Measurements from ENCODE around the gene REEP1. TPM values are rescaled to one million over a fixed set of nuclear protein-coding genes. Genes with fewer than 3 reads are reported as not detected.

REEP1 gene
- polyA plus RNA-seq, 1 donor from 2014 or later, result not detected

DNA sequence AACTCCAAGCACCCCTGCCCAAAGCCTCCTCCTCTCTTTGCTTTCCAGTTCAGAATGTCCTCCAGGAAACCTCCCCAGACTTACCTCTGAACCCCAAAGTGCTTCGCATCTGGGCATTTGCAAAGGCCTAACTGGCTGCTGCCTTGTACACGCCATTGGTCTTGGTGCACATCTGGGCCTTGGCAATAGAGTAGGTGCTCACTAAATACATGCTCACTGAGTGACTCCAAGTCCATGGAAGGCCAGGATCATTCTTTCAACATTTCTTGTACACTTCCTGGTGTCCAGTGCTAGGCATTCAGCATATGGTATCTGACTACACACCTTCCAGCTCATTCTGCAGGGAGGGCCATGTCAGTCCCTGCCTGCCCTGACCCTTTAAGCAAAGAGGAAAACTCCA is 109.7 kb downstream of the REEP1 start:
- H3K9me3 Mint-ChIP-seq, result no peaks in the 10 kb centered on the region
- peak overlapping the region in 1 of 3 donors; percentile 21 for H3K27ac Mint-ChIP-seq
- peaks cover 18 to 33% (median 29%) of the 10 kb centered on the region in 3 donors for H3K4me1 Mint-ChIP-seq
- peaks cover 2% of the 10 kb centered on the region for H3K36me3 Mint-ChIP-seq
- peak overlapping the region in 1 of 4 donors; percentile 72 for H3K4me3 Mint-ChIP-seq
- H3K27me3 Mint-ChIP-seq, result no peaks in the 10 kb centered on the region

DNA sequence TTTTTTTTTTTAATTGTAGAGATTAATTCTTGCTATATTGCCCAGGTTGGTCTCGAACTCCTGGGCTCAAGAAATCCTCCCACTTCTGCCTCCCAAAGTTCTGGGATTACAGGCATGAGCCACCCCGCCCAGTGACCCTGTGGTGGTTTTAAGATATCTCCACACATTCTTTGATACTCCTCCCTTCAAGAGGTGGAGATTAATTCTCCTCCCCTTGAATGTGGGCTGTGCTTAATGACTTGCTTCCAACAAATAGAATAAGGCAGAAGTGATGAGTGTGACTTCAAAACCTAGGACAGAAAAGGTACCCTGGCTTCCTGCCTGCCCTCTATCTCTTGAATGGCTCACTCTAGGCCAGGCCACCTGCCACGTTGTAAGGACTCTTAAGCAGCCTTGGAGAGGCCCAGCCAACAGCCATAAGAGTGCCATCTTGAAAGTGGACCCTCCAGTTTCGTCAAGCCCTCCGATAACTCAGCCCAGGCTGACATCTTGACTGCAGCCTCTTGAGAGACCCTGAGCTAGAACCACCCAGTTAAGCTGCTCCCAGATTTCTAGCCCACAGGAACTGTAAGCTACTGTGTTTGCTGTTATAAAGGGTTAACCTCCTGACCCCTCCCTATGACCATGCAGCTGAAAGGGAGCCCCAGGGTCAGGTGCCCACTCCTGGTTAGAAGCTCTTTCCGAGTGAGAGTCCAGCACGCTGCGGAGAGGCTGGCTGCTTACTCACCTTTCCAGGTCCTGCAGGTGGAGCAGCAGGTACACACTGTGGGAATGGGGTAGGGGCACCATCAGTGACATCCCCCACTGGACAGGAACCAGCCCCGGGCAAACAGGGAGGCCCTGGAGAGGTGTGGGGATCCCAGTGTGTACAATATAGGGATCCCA is 110.5 kb downstream of the REEP1 start:
- Mint-ChIP-seq H3K4me1 (peaks cover 18 to 33% (median 29%) of the 10 kb centered on the region in 3 donors), H3K27ac (peak overlapping the region in 1 of 3 donors; percentile 21), H3K27me3 (no peaks in the 10 kb centered on the region), H3K4me3 (peak overlapping the region in 2 of 4 donors; percentile 65 to 72), H3K9me3 (no peaks in the 10 kb centered on the region), H3K36me3 (peaks cover 2% of the 10 kb centered on the region)

DNA sequence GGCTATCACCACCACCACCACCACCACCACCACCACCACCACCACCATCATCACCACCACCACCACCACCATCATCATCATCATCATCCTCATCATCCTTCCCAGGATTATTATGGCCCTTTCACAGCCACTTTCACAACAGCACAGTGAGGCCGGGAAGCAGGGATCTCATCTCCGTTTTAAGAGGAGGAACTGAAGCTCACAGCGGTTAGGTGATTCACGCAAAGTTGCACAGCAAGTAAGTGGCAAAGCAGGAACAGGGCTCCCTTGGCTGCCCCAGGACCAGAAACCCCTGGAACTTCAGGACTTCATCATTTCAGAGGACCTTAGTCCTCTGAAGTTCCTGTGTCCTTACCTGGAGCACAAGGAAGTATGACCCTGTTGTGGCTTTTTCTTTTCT is 111.4 kb downstream of the REEP1 start:
- H3K36me3 Mint-ChIP-seq, result peaks cover 2% of the 10 kb centered on the region
- peak overlapping the region in 1 of 3 donors; percentile 54 for H3K27ac Mint-ChIP-seq
- H3K27me3 Mint-ChIP-seq, result no peaks in the 10 kb centered on the region
- H3K4me3 Mint-ChIP-seq, result peak overlapping the region in 3 of 4 donors; percentile 16 to 82 (median 65)
- H3K4me1 Mint-ChIP-seq, result peaks cover 18 to 33% (median 29%) of the 10 kb centered on the region in 3 donors
- H3K9me3 Mint-ChIP-seq, result no peaks in the 10 kb centered on the region

DNA sequence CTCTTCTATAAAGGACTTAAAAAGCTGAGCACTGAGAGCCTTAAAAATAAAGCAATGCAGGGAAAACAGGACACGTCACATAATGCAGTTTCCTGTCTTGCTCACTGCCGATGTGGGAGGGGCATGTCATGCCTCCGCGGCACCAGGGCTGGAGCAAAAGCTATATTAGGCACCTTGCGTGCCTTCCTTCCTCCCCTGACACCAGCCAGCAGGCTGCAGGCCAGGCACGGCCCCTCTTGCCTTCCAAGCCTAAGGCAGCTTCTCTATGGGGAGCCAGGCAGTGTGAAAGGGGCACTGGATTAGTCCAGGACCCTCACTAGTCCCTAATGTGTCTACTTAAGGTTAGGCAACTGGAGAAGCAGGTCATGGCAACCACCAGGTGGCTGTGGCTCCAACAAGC is 111.8 kb downstream of the REEP1 start:
- Mint-ChIP-seq H3K36me3 (peaks cover 2% of the 10 kb centered on the region), H3K27me3 (no peaks in the 10 kb centered on the region), H3K4me3 (peak overlapping the region; percentile 12 to 65 (median 28)), H3K9me3 (no peaks in the 10 kb centered on the region), H3K27ac (peak overlapping the region in 1 of 3 donors; percentile 54), H3K4me1 (peaks cover 18 to 33% (median 29%) of the 10 kb centered on the region in 3 donors)

DNA sequence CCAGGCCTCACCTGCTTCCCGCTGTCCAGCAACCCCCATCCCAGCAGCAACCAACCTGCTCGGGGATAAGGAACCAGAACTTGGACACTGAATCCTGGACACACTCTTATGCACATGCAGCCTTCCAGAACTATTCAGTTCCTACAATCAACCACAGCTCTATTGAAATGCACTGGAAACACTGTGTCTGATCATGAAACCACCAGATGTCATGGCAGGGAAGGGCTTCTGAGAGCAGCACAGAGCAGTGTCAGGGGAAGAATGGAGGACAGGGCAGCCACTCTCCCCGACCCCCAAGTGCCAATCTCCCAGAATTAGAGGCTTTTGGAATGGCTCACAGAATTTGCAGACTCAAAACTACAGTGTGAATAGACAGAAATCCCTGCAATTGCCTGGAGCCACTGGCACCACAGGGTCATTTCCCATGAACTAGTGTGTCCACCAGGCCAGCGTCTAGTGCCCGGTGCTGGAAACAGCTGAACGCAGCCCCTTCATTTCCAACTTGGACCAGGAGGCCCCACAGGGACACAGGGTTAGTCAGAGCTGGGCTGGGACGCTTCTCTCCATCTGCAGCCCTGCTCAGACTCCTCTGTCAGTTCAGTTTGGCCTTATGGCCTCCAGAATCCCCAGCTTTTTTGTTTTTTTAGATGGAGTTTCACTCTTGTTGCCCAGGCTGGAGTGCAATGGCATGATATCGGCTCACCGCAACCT is 112.6 kb downstream of the REEP1 start:
- H3K27ac Mint-ChIP-seq, result peak overlapping the region in 1 of 3 donors; percentile 54
- H3K4me1 Mint-ChIP-seq, result peaks cover 18 to 33% (median 29%) of the 10 kb centered on the region in 3 donors
- peak overlapping the region in 1 of 4 donors; percentile 75 for H3K4me3 Mint-ChIP-seq
- H3K36me3 Mint-ChIP-seq, result peaks cover 2% of the 10 kb centered on the region
- no peaks in the 10 kb centered on the region for H3K9me3 Mint-ChIP-seq
- H3K27me3 Mint-ChIP-seq, result no peaks in the 10 kb centered on the region

DNA sequence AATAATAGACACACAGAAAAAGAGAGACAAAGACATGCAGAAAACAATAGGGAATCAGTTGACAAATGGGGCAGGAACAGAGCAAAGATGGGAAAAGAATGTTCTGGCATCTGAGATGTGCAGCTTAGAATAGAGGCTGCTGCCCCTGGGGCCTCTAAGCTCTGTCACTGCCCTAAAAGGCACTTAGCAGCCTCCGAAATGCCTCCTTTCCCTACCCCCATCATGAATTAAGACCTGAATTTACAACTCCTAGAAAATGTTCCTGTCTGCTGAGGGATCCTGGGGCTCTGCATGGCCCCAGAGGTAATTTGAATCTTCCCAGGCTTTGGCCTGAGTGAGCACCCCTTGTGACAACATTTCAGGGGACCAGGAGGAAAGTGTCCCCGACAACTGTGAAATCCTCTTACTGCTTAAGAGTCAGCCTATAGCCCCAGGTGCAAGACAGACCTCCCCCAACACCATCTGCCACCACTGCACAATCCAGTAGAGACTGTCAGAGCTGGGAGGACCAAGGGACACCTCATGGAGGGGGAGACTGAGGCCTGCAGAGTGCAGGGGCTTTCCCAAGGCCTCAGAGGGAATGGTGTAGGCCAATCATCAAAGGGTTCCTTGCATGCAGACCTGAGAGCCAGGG is 113.4 kb downstream of the REEP1 start:
- Mint-ChIP-seq H3K9me3 (no peaks in the 10 kb centered on the region), H3K27me3 (no peaks in the 10 kb centered on the region), H3K4me1 (peaks cover 14 to 29% (median 25%) of the 10 kb centered on the region in 3 donors), H3K36me3 (peaks cover 2% of the 10 kb centered on the region), H3K27ac (peak overlapping the region in 1 of 3 donors; percentile 26), H3K4me3 (peak overlapping the region in 1 of 4 donors; percentile 38)

DNA sequence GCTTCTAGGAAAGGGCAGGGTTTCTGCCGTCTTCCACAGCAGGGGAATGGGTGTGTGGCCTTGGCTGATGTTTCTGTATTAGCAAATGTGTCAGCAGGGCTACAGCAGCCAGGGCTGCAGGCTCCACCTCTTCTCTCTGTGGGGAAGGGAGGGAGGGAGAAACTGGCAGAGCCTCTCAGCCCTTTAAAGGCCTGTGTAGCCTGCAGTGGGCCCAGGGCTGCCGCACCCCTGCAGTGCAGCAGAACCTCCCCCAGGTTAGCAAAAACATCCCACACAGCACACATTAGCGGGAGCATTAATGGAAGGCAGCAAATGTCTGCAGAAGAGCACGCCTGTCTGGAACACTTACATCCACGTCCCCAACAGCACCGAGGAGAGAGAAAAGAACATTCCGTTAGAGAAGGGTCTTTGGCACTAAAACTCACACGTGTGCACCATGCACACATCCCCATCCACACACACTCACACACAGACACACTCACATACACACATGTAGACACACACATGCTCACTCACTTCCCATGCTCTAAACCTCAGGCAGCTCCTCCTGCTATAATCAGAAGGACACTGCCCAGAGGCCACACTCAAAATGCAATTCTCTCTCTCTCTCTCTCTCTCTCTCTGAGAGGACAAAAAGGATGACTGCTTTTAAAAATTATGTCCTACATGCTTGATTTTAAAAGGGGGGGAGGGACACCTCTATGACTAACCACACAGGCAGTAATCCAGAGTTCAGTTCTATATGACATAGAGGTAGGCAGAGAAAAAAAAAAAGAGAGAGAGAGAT is 114.1 kb downstream of the REEP1 start:
- Mint-ChIP-seq H3K27ac (no peak overlapping the region), H3K27me3 (no peaks in the 10 kb centered on the region), H3K36me3 (peaks cover 2% of the 10 kb centered on the region), H3K9me3 (no peaks in the 10 kb centered on the region), H3K4me1 (peaks cover 11 to 24% (median 21%) of the 10 kb centered on the region in 3 donors), H3K4me3 (peak overlapping the region in 1 of 4 donors; percentile 38)

DNA sequence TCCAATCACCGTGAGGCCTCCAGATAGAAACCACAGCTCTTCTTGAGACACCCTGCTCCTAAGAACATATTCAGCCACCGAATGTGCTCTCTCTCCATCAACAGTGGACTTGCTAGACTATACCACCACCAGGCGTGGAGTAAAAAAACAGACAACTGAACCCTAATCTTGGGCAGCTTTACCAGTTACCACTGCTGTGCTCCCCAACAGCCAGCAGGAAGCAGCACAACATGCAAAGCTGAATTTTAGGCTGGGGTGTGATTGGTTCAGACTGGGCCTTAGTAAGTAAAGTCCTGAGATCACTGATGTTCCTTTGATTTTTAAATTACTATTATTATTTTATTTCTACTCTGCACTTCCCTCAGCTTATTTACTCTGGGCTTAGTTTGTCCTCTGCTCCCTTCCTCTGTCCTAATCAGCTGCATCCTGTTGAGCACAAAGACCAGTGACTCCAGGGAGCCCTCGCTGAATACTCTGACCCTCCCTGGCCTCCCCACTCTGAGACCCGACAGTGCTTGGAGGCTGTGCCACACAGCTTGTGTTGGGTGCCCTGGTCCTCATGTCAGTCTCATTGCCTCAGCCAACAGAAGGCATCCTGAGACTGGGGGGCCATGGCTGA is 116.3 kb downstream of the REEP1 start:
- H3K27ac Mint-ChIP-seq, result peak overlapping the region in 2 of 3 donors; percentile 6 to 32
- H3K36me3 Mint-ChIP-seq, result peaks cover 2% of the 10 kb centered on the region
- H3K27me3 Mint-ChIP-seq, result no peaks in the 10 kb centered on the region
- peaks cover 8 to 20% (median 15%) of the 10 kb centered on the region in 3 donors for H3K4me1 Mint-ChIP-seq
- H3K9me3 Mint-ChIP-seq, result no peaks in the 10 kb centered on the region
- H3K4me3 Mint-ChIP-seq, result no peak overlapping the region

DNA sequence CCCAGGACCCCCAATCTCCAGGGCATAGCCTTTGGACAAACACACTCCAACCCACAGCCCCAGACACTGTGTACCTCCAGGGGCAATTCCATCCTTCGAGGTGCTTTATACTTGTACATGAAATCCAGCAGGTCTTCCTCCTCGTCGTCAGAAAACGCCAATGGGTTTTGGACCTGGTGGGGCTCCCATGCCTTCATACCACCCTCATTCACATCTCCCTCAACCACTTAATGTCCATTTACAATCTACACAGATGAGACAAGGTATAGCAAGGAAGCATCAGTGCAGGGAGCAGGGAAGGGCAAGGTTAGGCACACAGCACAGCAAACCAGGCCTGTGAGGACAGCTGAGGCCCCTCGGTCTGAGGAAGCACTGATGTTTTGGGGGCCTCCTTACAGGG is 117.5 kb downstream of the REEP1 start:
- H3K27me3 Mint-ChIP-seq, result no peaks in the 10 kb centered on the region
- H3K27ac Mint-ChIP-seq, result no peak overlapping the region
- H3K4me3 Mint-ChIP-seq, result no peak overlapping the region
- H3K4me1 Mint-ChIP-seq, result peaks cover 0 to 9% (median 5%) of the 10 kb centered on the region in 3 donors
- H3K36me3 Mint-ChIP-seq, result peaks cover 2% of the 10 kb centered on the region
- no peaks in the 10 kb centered on the region for H3K9me3 Mint-ChIP-seq

DNA sequence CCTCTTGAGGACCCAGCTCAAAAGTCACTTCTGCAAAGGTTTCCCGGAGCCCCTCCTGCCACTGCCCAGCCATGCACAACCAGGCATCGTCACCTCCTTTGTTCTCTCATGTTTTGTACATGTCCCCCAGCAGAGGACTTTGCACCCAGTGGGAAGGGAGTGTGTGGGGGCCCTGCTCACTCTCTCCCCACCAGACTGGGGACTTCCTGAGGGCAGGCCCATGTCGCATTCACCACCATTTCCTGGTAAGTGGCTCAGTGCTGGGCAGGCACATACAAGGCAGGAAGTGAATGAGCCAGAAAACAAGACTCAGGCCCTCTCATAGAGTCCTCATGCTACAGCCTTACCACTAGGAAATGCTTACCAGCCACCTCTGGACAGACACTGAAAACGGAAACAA is 119.3 kb downstream of the REEP1 start:
- peak overlapping the region in 1 of 3 donors; percentile 43 for H3K27ac Mint-ChIP-seq
- no peaks in the 10 kb centered on the region for H3K4me1 Mint-ChIP-seq
- H3K27me3 Mint-ChIP-seq, result no peaks in the 10 kb centered on the region
- H3K36me3 Mint-ChIP-seq, result no peaks in the 10 kb centered on the region
- no peak overlapping the region for H3K4me3 Mint-ChIP-seq
- no peaks in the 10 kb centered on the region for H3K9me3 Mint-ChIP-seq

DNA sequence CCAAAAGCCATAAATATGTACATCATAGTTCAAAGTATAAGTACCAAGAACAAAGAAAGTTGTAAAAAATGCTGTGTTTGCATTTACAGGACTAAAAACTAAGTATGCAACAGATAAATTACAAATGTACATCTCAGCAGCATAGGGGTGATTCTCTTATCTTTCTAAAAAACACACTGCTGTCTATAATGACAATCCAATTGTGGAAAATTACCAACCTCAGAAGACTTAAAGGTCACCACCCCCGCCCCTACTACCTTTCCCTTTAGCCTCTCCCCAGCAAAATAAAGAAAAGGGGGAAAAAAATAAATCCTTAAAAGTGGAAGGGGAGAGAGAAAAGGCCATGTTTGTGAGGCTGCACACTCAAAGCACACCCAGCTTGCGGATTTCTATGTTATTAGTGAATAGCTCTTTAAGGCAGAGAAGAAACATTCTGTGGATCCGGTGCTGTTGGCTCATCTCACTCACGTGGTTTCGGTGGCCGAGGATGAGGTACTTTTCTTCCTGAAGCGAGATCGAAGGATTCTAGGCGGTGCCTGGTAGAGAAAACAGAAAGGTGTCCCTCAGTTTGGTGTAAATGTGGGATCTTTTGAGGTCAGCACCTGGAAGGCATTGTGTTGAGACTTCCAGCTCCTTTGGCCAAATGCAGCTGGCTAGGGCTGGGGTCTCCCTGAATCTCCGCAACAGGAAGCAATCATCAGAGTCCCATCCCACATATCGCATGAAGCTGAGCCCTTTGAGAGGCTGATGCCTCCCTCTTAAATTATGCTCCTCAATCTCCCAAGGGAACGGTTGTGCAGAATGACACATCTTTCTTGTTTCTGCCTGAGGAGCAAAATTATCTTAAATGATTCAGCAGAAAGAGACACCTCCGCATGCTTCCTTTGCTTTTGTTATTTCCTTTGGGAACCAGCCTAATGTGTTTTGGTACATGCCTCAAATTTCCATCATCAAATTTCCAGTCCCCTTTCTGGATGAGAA is 120.6 kb downstream of the REEP1 start:
- Mint-ChIP-seq H3K36me3 (no peaks in the 10 kb centered on the region), H3K9me3 (no peaks in the 10 kb centered on the region), H3K27me3 (no peaks in the 10 kb centered on the region), H3K27ac (no peak overlapping the region), H3K4me1 (no peaks in the 10 kb centered on the region), H3K4me3 (no peak overlapping the region)

DNA sequence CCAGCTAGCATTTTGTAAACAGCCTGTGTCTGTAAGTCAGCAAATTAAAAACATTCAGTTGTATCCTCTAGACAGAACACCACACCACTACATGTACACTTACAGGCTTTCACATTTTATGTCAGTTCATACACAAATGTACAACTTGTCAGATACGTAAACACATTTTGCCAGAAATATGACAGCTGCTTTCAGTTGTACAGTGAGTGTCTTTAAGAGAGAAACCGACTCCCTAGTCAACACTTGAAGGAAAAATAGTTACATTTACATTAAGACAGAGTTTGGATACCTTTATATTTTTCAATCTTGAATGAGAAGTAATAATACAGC is 123.0 kb downstream of the REEP1 start:
- peaks cover 4% of the 10 kb centered on the region for H3K36me3 Mint-ChIP-seq
- no peak overlapping the region for H3K4me3 Mint-ChIP-seq
- H3K4me1 Mint-ChIP-seq, result peaks cover 6 to 12% (median 11%) of the 10 kb centered on the region in 3 donors
- no peaks in the 10 kb centered on the region for H3K9me3 Mint-ChIP-seq
- H3K27me3 Mint-ChIP-seq, result no peaks in the 10 kb centered on the region
- no peak overlapping the region for H3K27ac Mint-ChIP-seq
